NOMO-1 treated with DMSO at 0.1 percent for 48 hours (cell line): ENCODE measurements around the gene C7orf57.
"Not testable (repeated sequence)": the region's sequence is repeated elsewhere in the genome, so short reads cannot be mapped to it uniquely, and the experiment has no call there.

Source experiments
- DNase-seq: peaks from one replicate; lab custom pipeline; 2025; ENCODE audit not compliant: unreplicated experiment; lab: John Stamatoyannopoulos, UW

Gene C7orf57

GRCh38 chr7:48035301-48035966, at the start of gene C7orf57:
Gene C7orf57 (plus strand): TSS chr7:48035543. CDS start chr7:48036309, 766 bp downstream.
- peak; percentile 82 for DNase-seq

GRCh38 chr7:47988496-47989386, 46.6 kb upstream of the C7orf57 start:
- no peak for DNase-seq

GRCh38 chr7:47989607-47990400, 45.5 kb upstream of the C7orf57 start:
- not testable (repeated sequence) for DNase-seq

- DNase-seq, result no peak
Observed at GRCh38 chr7:47990592-47990991, 44.8 kb upstream of the C7orf57 start.

- DNase-seq, result no peak
Observed at GRCh38 chr7:47991270-47991669, 44.1 kb upstream of the C7orf57 start.

- DNase-seq, result peak; percentile 88
Observed at GRCh38 chr7:47991741-47992311, 43.5 kb upstream of the C7orf57 start.

GRCh38 chr7:47992446-47992845, 42.9 kb upstream of the C7orf57 start:
- no peak for DNase-seq

GRCh38 chr7:47999413-47999812, 35.9 kb upstream of the C7orf57 start:
- DNase-seq, result no peak

GRCh38 chr7:48000164-48000563, 35.2 kb upstream of the C7orf57 start:
- DNase-seq, result not testable (repeated sequence)

GRCh38 chr7:48004032-48004431, 31.3 kb upstream of the C7orf57 start:
- DNase-seq, result no peak

- no peak for DNase-seq
Observed at GRCh38 chr7:48004638-48005037, 30.7 kb upstream of the C7orf57 start.

GRCh38 chr7:48006866-48007265, 28.5 kb upstream of the C7orf57 start:
- no peak for DNase-seq

- no peak for DNase-seq
Observed at GRCh38 chr7:48009257-48009656, 26.1 kb upstream of the C7orf57 start.

- no peak for DNase-seq
Observed at GRCh38 chr7:48009954-48010353, 25.4 kb upstream of the C7orf57 start.

GRCh38 chr7:48011323-48011722, 24.0 kb upstream of the C7orf57 start:
- DNase-seq, result peak; percentile 52

GRCh38 chr7:48011951-48012350, 23.4 kb upstream of the C7orf57 start:
- no peak for DNase-seq

- DNase-seq, result no peak
Observed at GRCh38 chr7:48016641-48017040, 18.7 kb upstream of the C7orf57 start.

GRCh38 chr7:48017674-48018073, 17.7 kb upstream of the C7orf57 start:
- DNase-seq, result no peak

- no peak for DNase-seq
Observed at GRCh38 chr7:48025624-48026023, 9.7 kb upstream of the C7orf57 start.

GRCh38 chr7:48028938-48029337, 6.4 kb upstream of the C7orf57 start, which contains the start of gene SUN3:
Gene SUN3 (minus strand): TSS chr7:48029107. CDS start chr7:48028938, 169 bp downstream.
- no peak for DNase-seq

- DNase-seq, result no peak
Observed at GRCh38 chr7:48031111-48031510, 4.2 kb upstream of the C7orf57 start.
